Endometrial microvascular endothelial cells (primary cell): ENCODE measurements around the gene CERS6. TPM values are rescaled to one million over a fixed set of nuclear protein-coding genes. Genes with fewer than 3 reads are reported as not detected.
"Not testable (repeated sequence)": the region's sequence is repeated elsewhere in the genome, so short reads cannot be mapped to it uniquely, and the experiment has no call there.

Source experiments
- in situ Hi-C: cut with HindIII; loops from 2 replicates; pipeline ENCODE4 v1.10.0; 2017; ENCODE audit warnings: low sequenced_read_pairs, low pct_unique_long_range_greater_than_20kb; ENCODE audit errors: inconsistent ontology term
- total RNA-seq: library from RNA; depleted of rRNA; stranded (reverse); fragments of >200 nt; gene quantifications from one replicate; pipeline ENCODE4 v1.2.3, GENCODE V29; 2015; ENCODE audit errors: inconsistent ontology term

CERS6 gene
- total RNA-seq, 1 donor from 2014 or later = 5.9 TPM

DNA sequence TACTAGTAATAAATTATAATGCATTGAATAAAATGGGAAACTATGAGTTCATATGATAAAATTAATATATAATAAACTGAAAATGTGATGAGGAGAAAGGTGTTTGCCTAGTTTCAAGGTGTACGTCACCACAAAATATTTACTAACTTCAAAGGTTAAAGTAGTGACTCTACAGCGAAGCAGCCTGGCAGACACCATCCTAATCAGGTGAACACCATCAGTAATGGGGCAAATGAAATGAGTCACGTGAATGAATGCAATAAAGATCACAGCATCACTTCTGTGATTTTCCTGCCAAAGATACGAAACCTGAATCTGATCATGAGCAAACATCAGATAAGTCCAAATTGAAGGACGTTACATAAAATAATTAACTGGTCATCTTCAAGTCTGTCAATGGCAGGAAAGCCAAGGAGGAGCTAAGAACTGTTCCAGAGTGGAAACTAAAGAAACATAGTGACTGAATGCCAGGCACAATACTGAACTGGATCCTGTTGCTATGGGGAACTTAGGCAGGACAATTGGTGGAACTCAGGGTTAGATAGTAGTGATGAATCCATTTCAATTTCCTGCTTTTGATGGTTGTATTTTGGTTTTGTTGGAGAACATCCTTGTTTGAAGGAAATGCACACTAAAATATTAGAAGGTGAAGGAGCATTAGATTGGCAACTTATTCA is 334.3 kb downstream of the CERS6 start:
- in situ Hi-C loops = no loop called here

- in situ Hi-C loops = not testable (repeated sequence)
These were observed 335.1 kb downstream of the CERS6 start for GRCh38 chr2:168791140-168791539.

- in situ Hi-C loops = no loop called here
These were observed 337.5 kb downstream of the CERS6 start for GRCh38 chr2:168793596-168793995.

GRCh38 chr2:168794968-168795367 is 338.9 kb downstream of the CERS6 start:
- in situ Hi-C loops = no loop called here

DNA sequence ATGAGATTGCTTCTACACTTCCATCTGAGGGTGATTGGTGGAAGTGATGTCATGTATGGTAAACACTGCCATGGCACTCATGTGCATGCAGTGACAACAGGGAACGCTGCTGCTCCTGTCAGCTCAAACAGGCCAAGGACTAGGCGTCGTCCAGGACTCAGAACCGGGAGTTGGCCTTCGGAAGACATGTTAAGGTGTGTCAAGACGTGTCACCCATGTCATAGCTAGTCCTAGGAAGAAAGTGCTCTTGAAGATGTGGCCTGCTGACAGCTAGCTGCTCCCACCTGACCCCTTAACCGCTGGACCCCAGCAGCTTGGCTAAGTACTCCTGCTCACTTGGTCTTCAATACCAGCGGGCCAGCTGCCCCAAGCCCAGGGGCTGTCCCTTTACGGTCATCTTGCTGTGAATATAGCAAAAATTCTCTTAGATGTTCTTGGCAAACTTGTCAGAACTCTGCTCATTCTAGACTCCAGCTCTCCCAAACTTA is 340.1 kb downstream of the CERS6 start:
- in situ Hi-C loops = no loop called here

DNA sequence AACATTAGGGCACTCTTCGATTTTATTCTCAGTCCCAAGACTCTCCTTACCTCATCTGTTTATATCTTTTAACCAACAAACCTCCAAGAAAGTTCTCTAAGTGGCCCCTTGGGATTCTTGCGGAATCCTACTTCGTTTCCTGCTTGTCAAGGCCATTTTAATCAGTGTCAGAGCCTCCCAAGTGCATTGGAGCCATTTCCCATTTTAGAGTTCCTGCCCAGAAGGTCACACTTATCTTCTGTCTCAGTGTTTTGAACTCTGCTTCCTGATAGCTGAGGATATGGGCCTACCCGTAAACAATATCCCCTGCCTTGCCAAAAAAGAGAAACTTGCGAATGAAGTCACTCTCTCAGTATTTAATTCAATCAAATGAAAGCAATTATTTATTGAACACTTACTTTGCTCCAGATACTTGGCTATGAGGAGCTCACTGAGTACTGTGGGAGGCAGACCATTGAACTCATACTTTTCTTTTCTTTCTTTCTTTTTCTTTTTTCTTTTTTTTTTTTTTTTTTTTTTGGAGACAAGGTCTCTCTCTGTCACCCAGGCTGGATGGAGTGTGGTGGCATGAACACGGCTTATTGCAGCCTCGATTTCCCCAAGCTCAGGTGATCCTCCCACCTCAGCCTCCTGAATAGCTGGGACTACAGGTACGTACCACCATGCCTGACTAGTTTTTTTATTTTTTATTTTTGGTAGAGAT is 340.7 kb downstream of the CERS6 start:
- in situ Hi-C loops = no loop called here

- in situ Hi-C loops = no loop called here
These were observed 341.2 kb downstream of the CERS6 start for GRCh38 chr2:168797286-168797655.

- in situ Hi-C loops = no loop called here
These were observed 342.2 kb downstream of the CERS6 start for GRCh38 chr2:168798076-168798887.

GRCh38 chr2:168798888-168799410 is 342.9 kb downstream of the CERS6 start:
- in situ Hi-C loops = no loop called here

DNA sequence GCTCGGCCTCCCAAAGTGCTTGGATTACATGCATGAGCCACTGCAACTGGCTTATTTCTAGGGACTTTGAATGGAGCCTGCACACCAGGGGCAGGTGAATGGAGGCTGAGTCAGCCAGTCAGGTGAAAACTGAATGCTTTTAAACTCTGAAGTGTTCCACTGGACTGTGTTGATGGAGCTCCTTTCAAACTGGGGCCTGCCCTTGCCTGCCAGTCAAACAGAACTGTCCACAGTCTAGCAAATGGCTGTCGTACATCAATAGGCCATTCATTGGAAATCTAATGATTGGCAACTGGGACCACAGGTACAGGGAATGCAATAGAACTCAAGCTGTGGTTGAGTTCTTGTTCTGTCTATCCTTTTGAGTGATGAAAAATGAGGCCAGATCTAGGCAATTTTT is 345.4 kb downstream of the CERS6 start:
- in situ Hi-C loops = no loop called here

- in situ Hi-C loops = no loop called here
These were observed 346.1 kb downstream of the CERS6 start, which contains the start of gene NOSTRIN for GRCh38 chr2:168801961-168802858. NOSTRIN (plus strand) TSS chr2:168802637; CDS start chr2:168802647, 10 bp downstream.

DNA sequence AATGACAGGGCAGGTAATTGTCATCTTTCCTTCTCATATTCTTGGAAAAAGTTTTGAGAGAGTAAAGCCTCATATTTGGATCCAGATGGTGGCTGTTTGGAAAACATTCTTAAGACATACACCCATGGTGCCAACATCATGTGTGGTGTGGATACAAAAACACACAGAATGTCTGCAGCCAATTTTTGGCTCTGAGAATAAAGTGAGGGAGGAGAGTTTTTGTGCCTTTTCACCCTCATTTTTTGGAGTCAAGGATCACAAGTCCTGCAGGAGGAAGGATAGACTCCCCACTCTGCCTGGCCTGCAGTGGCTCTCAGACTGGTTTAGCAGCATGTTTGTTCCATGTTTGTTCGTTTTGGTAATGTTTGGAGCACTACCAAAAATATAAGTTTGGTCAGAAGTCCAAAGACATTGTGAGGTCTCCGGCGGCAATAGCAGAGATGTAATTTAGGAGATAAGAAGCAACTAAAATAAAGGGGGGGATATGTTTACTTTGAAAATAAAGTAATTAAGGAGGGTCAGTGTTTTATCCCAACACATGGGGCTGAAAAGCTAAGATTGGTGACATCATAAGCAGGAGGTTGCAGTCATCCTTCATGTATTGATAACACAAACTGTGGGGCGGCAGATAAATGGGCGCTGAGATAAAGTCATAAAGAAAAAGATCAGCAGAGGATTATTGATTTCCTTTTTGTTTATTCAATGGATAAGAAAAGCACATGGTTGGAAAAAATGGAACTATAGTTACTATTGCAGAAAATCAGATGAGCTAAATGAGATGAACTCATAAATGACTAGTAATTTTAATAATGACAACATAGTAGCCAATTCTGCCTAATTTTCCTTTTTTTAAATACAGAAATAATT is 347.0 kb downstream of the CERS6 start:
- in situ Hi-C loops = no loop called here

- in situ Hi-C loops = no loop called here
These were observed 348.1 kb downstream of the CERS6 start for GRCh38 chr2:168804214-168804613.

- in situ Hi-C loops = no loop called here
These were observed 349.5 kb downstream of the CERS6 start for GRCh38 chr2:168805615-168806014.

DNA sequence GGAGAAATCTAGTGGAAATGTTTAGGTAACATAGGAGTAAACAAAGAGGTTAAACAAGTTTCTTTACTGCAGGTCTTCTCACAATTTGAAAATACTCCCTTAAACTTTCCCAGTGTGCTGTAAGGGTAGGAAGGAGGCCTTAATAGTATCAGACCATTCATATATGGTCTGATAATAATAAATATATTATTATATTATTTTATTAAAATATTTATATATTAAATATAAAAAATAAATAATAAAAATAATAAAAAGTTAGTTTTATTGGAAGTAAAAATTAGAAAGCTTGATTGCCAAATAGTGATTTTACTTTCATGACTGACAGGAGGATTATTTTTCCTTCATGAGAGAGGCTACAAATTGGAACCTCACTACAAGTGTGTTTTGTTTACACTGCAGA is 353.5 kb downstream of the CERS6 start:
- in situ Hi-C loops = no loop called here

DNA sequence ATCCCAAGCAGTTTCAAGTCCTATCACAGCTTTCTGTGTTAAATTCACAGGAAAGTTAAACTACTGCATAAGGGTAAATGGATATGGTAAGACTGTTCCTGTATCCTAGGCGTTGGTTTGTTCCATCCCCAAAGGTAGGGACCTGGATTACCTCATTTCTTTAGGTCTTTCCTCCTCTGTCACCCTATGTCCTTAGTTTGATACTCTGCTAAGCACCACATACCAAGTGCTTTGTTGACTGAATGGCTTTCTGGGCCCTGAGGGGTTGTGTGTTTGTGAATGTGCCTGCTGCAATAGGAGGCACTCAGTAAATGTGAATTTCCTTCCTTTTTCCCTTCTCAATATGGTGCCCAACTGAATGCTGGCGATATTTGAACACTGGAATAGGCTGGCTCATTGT is 354.2 kb downstream of the CERS6 start:
- in situ Hi-C loops = no loop called here

- in situ Hi-C loops = no loop called here
These were observed 355.6 kb downstream of the CERS6 start for GRCh38 chr2:168811696-168812095.

DNA sequence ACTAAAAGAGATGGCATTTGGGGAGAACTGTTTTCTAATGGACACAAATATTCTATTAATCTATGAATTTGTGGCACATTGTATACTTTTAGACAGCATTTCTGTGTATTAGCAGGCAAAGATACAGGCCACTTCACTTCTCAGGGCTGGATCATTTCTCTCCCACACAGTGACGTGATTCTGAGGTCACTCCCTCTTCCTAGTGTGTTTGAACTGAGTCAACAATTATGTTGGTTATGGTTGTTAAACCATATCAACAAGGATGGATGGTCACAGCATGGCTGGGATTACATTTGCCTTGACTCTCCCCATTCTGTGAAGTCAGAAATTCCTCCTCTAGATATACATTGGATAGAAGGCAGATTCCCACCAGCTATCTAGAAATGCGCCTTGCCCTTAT is 358.0 kb downstream of the CERS6 start:
- in situ Hi-C loops = no loop called here
